Measurements from ENCODE around the gene MEAF6.

The MEAF6 gene

GRCh38 chr1:37501661-37502060 is 12.9 kb downstream of the MEAF6 start:
- no peak for TF ChIP-seq CTCF (IDR thresholded peaks at IDR 0.05)

GRCh38 chr1:37498872-37499617 is 15.5 kb downstream of the MEAF6 start:
- Histone ChIP-seq H3K27ac (no peak overlapping the region), H3K79me2 (no peaks in the 10 kb centered on the region), H3K4me1 (no peaks in the 10 kb centered on the region), H3K36me3 (ENCODE audit: control insufficient read depth, insufficient read depth, low read length) (no peaks in the 10 kb centered on the region), H3K9ac (no peak overlapping the region), H3K4me3 (ENCODE audit: low read depth, low read length) (no peak overlapping the region), H3K27me3 (ENCODE audit: control insufficient read depth, insufficient read depth, low read length) (no peaks in the 10 kb centered on the region), H2AFZ (no peak overlapping the region), H3K9me3 (ENCODE audit: control insufficient read depth, low read length) (no peaks in the 10 kb centered on the region), H3K4me2 (ENCODE audit: low read length) (peak overlapping the region; percentile 24)
- no peak for TF ChIP-seq CTCF (IDR thresholded peaks at IDR 0.05)

More at GRCh38 chr1:37501661-37502060, 12.9 kb downstream of the MEAF6 start:
- no peak overlapping the region for H3K27ac ChIP-seq
- no peak overlapping the region for H3K4me3 ChIP-seq (ENCODE audit: low read depth, low read length)
- H3K79me2 ChIP-seq: no peaks in the 10 kb centered on the region
- H2AFZ ChIP-seq: no peak overlapping the region
- H3K9ac ChIP-seq: no peak overlapping the region
- H3K9me3 ChIP-seq (ENCODE audit: control insufficient read depth, low read length): no peaks in the 10 kb centered on the region
- H3K4me1 ChIP-seq: no peaks in the 10 kb centered on the region
- H3K4me2 ChIP-seq (ENCODE audit: low read length): no peak overlapping the region
- H3K27me3 ChIP-seq (ENCODE audit: control insufficient read depth, insufficient read depth, low read length): no peaks in the 10 kb centered on the region
- H3K36me3 ChIP-seq (ENCODE audit: control insufficient read depth, insufficient read depth, low read length): no peaks in the 10 kb centered on the region

- no peak for TF ChIP-seq CTCF (IDR thresholded peaks at IDR 0.05)
- H3K4me1 ChIP-seq: no peaks in the 10 kb centered on the region
- H3K9me3 ChIP-seq (ENCODE audit: control insufficient read depth, low read length): no peaks in the 10 kb centered on the region
- H3K79me2 ChIP-seq: no peaks in the 10 kb centered on the region
- H2AFZ ChIP-seq: no peak overlapping the region
- no peak overlapping the region for H3K27ac ChIP-seq
- no peak overlapping the region for H3K9ac ChIP-seq
- no peak overlapping the region for H3K4me3 ChIP-seq (ENCODE audit: low read depth, low read length)
- H3K4me2 ChIP-seq (ENCODE audit: low read length): no peak overlapping the region
- no peaks in the 10 kb centered on the region for H3K27me3 ChIP-seq (ENCODE audit: control insufficient read depth, insufficient read depth, low read length)
- no peaks in the 10 kb centered on the region for H3K36me3 ChIP-seq (ENCODE audit: control insufficient read depth, insufficient read depth, low read length)
Observed at GRCh38 chr1:37497832-37498231, 16.7 kb downstream of the MEAF6 start.

GRCh38 chr1:37495875-37496274 is 18.7 kb downstream of the MEAF6 start:
- Histone ChIP-seq H2AFZ (no peak overlapping the region), H3K27me3 (ENCODE audit: control insufficient read depth, insufficient read depth, low read length) (no peaks in the 10 kb centered on the region), H3K9me3 (ENCODE audit: control insufficient read depth, low read length) (no peaks in the 10 kb centered on the region), H3K4me2 (ENCODE audit: low read length) (no peak overlapping the region), H3K4me3 (ENCODE audit: low read depth, low read length) (no peak overlapping the region), H3K4me1 (no peaks in the 10 kb centered on the region), H3K79me2 (no peaks in the 10 kb centered on the region), H3K27ac (no peak overlapping the region), H3K9ac (no peak overlapping the region), H3K36me3 (ENCODE audit: control insufficient read depth, insufficient read depth, low read length) (no peaks in the 10 kb centered on the region)
- no peak for TF ChIP-seq CTCF (IDR thresholded peaks at IDR 0.05)
